Measurements from ENCODE around the gene STPG3. TPM values are rescaled to one million over a fixed set of nuclear protein-coding genes. Genes with fewer than 3 reads are reported as not detected.

The STPG3 gene
- total and polyA plus RNA-seq, 2 of the 13 experiments (the other 11 are each of a cell fraction or from before 2014, with no cell fraction given), result not detected

DNA sequence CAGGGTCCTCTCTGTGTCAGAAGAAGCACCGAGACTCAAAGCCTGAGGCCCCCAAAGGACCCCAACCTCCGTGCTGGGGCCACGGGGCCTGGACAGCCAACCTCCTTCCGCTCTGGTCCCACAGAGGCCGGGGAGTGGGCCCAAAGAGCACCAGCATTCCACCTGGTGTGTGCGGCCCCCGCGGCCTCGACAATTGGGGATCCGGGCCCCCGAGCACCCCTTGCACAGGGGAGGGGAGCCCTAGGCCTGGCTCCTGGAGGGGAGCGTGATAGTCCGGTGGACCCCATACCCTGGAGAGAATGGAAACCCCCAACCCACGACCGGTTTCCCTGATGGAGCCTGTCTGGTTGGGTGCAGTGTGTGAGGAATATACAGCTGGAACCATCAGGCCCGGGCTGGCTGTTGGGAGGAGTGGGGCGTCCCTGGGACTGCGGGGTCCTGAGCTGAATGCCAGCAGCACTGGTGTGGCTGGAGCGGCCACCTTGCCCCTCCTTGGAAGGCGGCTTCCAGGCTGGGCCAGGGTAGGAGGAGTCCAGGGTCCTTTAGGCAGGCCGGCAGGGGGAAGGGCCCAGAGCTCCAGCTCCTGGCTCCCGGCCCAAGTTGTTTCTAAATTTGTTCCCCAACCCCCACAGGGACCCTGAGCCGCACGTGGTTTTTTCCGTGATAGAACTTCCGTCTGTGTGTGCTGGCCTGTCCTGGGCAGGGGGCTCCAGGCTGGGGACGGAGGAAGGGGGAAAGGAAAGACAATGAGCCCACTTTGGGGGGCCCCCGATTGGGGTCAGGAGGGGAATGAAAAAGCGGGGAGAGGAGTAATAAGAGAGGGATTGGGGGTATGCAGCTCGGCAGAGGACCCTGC is 25.6 kb downstream of the STPG3 start (continued):
- TF ChIP-seq, protein P1, sequence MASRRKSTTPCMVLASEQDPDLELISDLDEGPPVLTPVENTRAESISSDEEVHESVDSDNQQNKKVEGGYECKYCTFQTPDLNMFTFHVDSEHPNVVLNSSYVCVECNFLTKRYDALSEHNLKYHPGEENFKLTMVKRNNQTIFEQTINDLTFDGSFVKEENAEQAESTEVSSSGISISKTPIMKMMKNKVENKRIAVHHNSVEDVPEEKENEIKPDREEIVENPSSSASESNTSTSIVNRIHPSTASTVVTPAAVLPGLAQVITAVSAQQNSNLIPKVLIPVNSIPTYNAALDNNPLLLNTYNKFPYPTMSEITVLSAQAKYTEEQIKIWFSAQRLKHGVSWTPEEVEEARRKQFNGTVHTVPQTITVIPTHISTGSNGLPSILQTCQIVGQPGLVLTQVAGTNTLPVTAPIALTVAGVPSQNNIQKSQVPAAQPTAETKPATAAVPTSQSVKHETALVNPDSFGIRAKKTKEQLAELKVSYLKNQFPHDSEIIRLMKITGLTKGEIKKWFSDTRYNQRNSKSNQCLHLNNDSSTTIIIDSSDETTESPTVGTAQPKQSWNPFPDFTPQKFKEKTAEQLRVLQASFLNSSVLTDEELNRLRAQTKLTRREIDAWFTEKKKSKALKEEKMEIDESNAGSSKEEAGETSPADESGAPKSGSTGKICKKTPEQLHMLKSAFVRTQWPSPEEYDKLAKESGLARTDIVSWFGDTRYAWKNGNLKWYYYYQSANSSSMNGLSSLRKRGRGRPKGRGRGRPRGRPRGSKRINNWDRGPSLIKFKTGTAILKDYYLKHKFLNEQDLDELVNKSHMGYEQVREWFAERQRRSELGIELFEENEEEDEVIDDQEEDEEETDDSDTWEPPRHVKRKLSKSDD (CRISPR knock-in tag; IDR thresholded peaks at IDR 0.05; ENCODE audit: low read depth), result peak; percentile 17; the same call in 1 of the 2 replicates
- TF ChIP-seq SIX4 (CRISPR knock-in tag; IDR thresholded peaks at IDR 0.05) (no peak), EED (CRISPR knock-in tag; IDR thresholded peaks at IDR 0.05) (peak; percentile 60; the same call in 1 of the 2 replicates), BHLHE40 (IDR thresholded peaks at IDR 0.05; ENCODE audit: low read length) (0 out of 2 replicates have a peak, but pooled peaks have one; percentile 16), ZNF510 (CRISPR knock-in tag; IDR thresholded peaks at IDR 0.05; ENCODE audit: low read depth) (0 out of 2 replicates have a peak, but pooled peaks have one; percentile 31), AKAP8 (CRISPR knock-in tag; IDR thresholded peaks at IDR 0.05) (peak; percentile 50; the same call in 1 of the 2 replicates), ZNF230 (CRISPR knock-in tag; IDR thresholded peaks at IDR 0.05) (0 out of 2 replicates have a peak, but pooled peaks have one; percentile 74), PRPF4 (IDR thresholded peaks at IDR 0.05; ENCODE audit: low read depth, low read length, poor library complexity, severe bottlenecking) (peak; percentile 52), ZNF232 (CRISPR knock-in tag; IDR thresholded peaks at IDR 0.05; ENCODE audit: borderline replicate concordance) (no peak), ZNF235 (CRISPR knock-in tag; IDR thresholded peaks at IDR 0.05; ENCODE audit: borderline replicate concordance) (0 out of 2 replicates have a peak, but pooled peaks have one; percentile 47), HNF4A (CRISPR knock-in tag; IDR thresholded peaks at IDR 0.05) (peak; percentile 2; the same call in 1 of the 2 replicates), HDAC6 (IDR thresholded peaks at IDR 0.05; ENCODE audit: low read depth, low read length) (no peak), ZNF30 (CRISPR knock-in tag; IDR thresholded peaks at IDR 0.05) (peak; percentile 33; the same call in 1 of the 2 replicates), CHCHD3 (CRISPR knock-in tag; IDR thresholded peaks at IDR 0.05) (no peak), SMAD9 (CRISPR knock-in tag; IDR thresholded peaks at IDR 0.05) (no peak; the same call in 1 of the 2 replicates), TCF12 (IDR thresholded peaks at IDR 0.05) (no peak), TCF12 (CRISPR knock-in tag; IDR thresholded peaks at IDR 0.05) (0 out of 2 replicates have a peak, but pooled peaks have one; percentile 36)
- TF ChIP-seq, protein P2, sequence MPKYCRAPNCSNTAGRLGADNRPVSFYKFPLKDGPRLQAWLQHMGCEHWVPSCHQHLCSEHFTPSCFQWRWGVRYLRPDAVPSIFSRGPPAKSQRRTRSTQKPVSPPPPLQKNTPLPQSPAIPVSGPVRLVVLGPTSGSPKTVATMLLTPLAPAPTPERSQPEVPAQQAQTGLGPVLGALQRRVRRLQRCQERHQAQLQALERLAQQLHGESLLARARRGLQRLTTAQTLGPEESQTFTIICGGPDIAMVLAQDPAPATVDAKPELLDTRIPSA (CRISPR knock-in tag; IDR thresholded peaks at IDR 0.05; ENCODE audit: borderline replicate concordance), result peak; percentile 33; the same call in 1 of the 2 replicates
- TF ChIP-seq, protein P3, sequence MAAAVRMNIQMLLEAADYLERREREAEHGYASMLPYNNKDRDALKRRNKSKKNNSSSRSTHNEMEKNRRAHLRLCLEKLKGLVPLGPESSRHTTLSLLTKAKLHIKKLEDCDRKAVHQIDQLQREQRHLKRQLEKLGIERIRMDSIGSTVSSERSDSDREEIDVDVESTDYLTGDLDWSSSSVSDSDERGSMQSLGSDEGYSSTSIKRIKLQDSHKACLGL (CRISPR knock-in tag; IDR thresholded peaks at IDR 0.05), result peak; percentile 39; the same call in 1 of the 2 replicates
- TF ChIP-seq, protein P4, sequence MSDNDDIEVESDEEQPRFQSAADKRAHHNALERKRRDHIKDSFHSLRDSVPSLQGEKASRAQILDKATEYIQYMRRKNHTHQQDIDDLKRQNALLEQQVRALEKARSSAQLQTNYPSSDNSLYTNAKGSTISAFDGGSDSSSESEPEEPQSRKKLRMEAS (IDR thresholded peaks at IDR 0.05), result peak; percentile 79
- TF ChIP-seq, protein P5, sequence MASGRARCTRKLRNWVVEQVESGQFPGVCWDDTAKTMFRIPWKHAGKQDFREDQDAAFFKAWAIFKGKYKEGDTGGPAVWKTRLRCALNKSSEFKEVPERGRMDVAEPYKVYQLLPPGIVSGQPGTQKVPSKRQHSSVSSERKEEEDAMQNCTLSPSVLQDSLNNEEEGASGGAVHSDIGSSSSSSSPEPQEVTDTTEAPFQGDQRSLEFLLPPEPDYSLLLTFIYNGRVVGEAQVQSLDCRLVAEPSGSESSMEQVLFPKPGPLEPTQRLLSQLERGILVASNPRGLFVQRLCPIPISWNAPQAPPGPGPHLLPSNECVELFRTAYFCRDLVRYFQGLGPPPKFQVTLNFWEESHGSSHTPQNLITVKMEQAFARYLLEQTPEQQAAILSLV (CRISPR knock-in tag; IDR thresholded peaks at IDR 0.05; ENCODE audit: borderline replicate concordance), result no peak
- TF ChIP-seq, protein P6, sequence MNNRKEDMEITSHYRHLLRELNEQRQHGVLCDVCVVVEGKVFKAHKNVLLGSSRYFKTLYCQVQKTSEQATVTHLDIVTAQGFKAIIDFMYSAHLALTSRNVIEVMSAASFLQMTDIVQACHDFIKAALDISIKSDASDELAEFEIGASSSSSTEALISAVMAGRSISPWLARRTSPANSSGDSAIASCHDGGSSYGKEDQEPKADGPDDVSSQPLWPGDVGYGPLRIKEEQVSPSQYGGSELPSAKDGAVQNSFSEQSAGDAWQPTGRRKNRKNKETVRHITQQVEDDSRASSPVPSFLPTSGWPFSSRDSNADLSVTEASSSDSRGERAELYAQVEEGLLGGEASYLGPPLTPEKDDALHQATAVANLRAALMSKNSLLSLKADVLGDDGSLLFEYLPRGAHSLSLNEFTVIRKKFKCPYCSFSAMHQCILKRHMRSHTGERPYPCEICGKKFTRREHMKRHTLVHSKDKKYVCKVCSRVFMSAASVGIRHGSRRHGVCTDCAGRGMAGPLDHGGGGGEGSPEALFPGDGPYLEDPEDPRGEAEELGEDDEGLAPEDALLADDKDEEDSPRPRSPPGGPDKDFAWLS (CRISPR knock-in tag; IDR thresholded peaks at IDR 0.05; ENCODE audit: borderline replicate concordance), result no peak

Data from HepG2 (cell line).